Activated T-helper 2 cell treated with anti-CD3 and anti-CD28 coated beads, Interferon-gamma antibody, Interleukin-2, Interleukin-4, amounts not matched to agents 10 μg/mL and 5 μg/mL and 100 μg/mL, durations not matched to agents 14 hours and 24 hours and 36 hours (primary cell): ENCODE data around the gene RBFOX1. TPM values are rescaled to one million over a fixed set of nuclear protein-coding genes. Genes with fewer than 3 reads are reported as not detected.

Source experiments
- DNase-seq: peaks from one replicate; pipeline ENCODE4 v3.0.0; 2021; ENCODE audit warnings: low spot score
- H3K27ac Mint-ChIP-seq: one replicate; pipeline ENCODE4 v1.8.0; 2021; ENCODE audit warnings: mixed read lengths
- H3K27me3 Mint-ChIP-seq: one replicate; pipeline ENCODE4 v1.8.0; 2021; ENCODE audit warnings: low read depth, mixed read lengths
- H3K36me3 Mint-ChIP-seq: one replicate; pipeline ENCODE4 v1.8.0; 2021; ENCODE audit warnings: low read depth, mixed read lengths
- H3K4me1 Mint-ChIP-seq: one replicate; pipeline ENCODE4 v1.8.0; 2021; ENCODE audit warnings: low read depth, mixed read lengths
- H3K4me3 Mint-ChIP-seq: one replicate; pipeline ENCODE4 v1.8.0; 2021; ENCODE audit warnings: low read depth, mild to moderate bottlenecking, moderate library complexity, mixed read lengths
- H3K9me3 Mint-ChIP-seq: one replicate; pipeline ENCODE4 v1.8.0; 2021; ENCODE audit warnings: mixed read lengths
- intact Hi-C: fragments of 100-400 bp; cut with micrococcal nuclease; formaldehyde crosslinking; loops from one replicate; pipeline ENCODE4 v1.15.1; 2023
- total RNA-seq: library from RNA; stranded (reverse); gene quantifications from 2 replicates; pipeline ENCODE4 v1.2.3, GENCODE V29; 2022

RBFOX1 gene
- total RNA-seq, 1 donor from 2014 or later, result not detected

DNA sequence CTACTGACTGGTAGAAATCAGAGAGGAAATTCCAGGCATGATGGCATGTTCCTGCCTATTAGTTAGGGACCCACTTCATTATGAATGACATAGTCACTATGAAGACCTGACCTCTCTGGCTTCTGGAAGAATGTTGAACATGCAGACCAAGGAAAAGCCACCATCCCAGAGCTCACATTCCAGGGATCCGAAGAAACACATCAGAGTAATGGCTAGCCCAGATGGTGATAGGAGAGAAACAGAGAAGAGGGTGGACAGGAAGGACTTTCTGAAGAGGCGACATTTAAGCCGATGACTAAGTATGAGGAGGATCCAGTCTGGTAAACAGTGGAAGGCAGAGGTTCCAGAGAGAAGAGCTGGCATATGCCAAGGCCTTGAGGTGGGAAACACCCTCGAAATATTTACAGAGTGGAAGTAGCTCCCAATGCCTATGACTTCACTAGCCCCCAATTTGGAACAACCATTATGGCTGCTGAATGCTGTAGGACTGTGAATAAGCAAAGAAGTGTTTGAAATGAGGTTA is 216.2 kb downstream of the RBFOX1 start:
- DNase-seq, result no peak
- Mint-ChIP-seq H3K27me3 (no peaks in the 10 kb centered on the region), H3K36me3 (no peaks in the 10 kb centered on the region), H3K9me3 (peaks cover 66% of the 10 kb centered on the region), H3K27ac (no peak overlapping the region), H3K4me3 (no peak overlapping the region), H3K4me1 (no peaks in the 10 kb centered on the region)
- intact Hi-C loops, result no loop called here

DNA sequence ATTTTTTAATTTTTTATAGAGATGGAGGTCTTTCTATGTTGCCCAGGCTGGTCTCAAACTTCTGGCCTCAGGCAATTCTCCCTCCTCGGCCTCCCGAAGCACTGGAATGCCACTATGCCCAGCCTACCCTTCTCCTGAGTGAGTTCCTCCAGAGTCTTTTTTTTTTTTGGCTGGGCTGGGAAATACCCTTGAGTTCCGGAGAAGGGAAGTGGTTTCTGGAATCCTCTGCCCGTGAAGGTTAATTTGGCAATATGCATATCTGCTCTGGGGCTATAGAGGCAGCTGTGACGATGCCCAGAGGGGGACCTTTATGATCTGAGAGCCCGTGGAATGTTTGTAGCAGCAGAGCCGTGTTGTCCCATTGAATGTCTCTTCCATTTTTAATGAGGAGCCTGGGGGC is 217.5 kb downstream of the RBFOX1 start:
- H3K36me3 Mint-ChIP-seq, result no peaks in the 10 kb centered on the region
- H3K4me1 Mint-ChIP-seq, result no peaks in the 10 kb centered on the region
- H3K9me3 Mint-ChIP-seq, result peaks cover 59% of the 10 kb centered on the region
- no peaks in the 10 kb centered on the region for H3K27me3 Mint-ChIP-seq
- no peak for DNase-seq
- H3K27ac Mint-ChIP-seq, result no peak overlapping the region
- intact Hi-C loops, result no loop called here
- no peak overlapping the region for H3K4me3 Mint-ChIP-seq

DNA sequence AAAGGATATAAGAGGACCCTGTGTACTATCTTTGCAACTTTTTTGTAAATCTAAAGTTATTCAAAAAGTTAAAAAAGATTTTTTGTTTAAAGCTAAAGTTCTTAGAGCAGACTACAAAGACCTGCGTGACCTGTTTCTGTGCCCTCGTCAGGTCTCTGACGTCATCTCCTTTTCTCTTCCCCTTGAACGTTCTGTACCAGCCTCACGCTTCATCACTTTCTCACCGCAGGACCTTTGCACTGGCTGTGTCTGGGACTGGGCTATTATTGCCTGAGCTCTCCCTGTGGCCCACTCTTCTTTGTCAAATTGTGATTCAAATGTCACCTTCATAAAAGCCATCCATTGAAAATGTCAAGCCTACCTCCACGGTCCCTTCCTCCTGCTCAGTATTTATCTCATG is 222.8 kb downstream of the RBFOX1 start:
- H3K4me1 Mint-ChIP-seq, result no peaks in the 10 kb centered on the region
- DNase-seq, result no peak
- no peaks in the 10 kb centered on the region for H3K27me3 Mint-ChIP-seq
- H3K36me3 Mint-ChIP-seq, result no peaks in the 10 kb centered on the region
- H3K27ac Mint-ChIP-seq, result no peak overlapping the region
- no peak overlapping the region for H3K4me3 Mint-ChIP-seq
- H3K9me3 Mint-ChIP-seq, result peaks cover 43% of the 10 kb centered on the region
- intact Hi-C loops, result no loop called here

DNA sequence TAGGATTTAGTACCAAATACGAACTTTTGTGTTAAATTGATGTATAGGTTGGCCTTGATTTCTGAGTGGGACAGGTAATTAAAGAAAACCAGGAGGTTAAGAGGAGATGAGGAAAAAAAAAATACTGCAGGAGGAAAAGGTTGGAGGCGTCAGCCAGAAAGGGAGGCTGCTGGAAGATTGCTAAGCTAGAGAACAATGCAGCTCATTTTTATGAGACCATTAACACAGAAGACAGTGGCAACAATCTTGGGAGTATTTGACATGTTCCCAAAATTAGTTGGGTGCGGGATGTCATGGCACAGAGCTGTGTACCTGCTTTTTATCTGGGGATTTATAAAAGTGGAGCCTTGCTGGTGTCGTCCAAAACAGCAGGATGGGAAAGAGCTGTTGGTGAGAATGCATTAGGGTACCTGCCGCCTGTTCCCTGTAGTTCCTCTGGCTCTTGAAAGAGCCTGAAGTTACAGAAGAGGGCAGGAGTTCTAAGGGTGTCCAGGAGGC is 229.3 kb downstream of the RBFOX1 start:
- no peaks in the 10 kb centered on the region for H3K4me1 Mint-ChIP-seq
- H3K27ac Mint-ChIP-seq, result no peak overlapping the region
- no peaks in the 10 kb centered on the region for H3K27me3 Mint-ChIP-seq
- no peak overlapping the region for H3K4me3 Mint-ChIP-seq
- DNase-seq, result no peak
- intact Hi-C loops, result no loop called here
- H3K36me3 Mint-ChIP-seq, result no peaks in the 10 kb centered on the region
- H3K9me3 Mint-ChIP-seq, result peaks cover 42% of the 10 kb centered on the region

DNA sequence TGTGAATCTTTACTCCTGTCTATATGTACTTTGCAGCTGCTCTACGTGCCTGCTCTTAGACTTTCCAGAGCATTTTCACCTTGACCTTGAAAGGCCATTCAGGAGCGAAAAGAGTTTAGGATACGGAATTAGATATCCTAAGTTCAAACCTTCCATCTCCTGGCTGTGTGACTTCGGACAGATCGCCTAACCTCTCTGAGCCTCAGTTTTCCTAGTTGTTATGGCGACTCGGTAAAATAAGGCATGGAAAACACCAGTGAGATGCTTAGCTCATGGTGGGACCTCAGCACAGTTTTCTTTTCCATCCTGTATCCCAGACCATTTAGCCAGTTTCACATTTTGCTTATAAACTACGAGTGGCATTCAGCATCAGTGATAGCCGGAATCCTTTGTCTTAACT is 233.7 kb downstream of the RBFOX1 start:
- Mint-ChIP-seq H3K4me3 (no peak overlapping the region), H3K27me3 (no peaks in the 10 kb centered on the region), H3K36me3 (no peaks in the 10 kb centered on the region), H3K4me1 (no peaks in the 10 kb centered on the region), H3K27ac (no peak overlapping the region), H3K9me3 (peaks cover 43% of the 10 kb centered on the region)
- DNase-seq, result no peak
- intact Hi-C loops, result no loop called here

DNA sequence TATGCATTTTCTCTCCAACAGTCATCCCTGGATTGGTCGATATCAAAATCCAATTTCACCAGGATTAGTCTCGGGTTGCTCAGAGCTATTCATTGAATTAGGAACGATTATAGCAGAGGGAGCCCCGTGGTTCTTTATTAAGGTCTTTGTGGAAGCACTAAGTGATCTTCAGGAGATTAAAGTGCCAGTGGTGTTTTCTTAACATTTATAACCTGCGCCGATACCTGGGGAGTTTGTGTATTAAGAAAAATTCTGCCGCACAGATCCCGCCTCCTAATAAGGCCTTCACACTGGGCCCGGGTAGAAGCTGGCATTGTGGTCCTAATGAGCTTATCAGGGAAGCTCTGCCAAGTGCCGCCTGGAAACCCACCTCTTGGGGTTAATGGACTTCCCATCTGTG is 238.7 kb downstream of the RBFOX1 start:
- no peaks in the 10 kb centered on the region for H3K36me3 Mint-ChIP-seq
- peaks cover 27% of the 10 kb centered on the region for H3K9me3 Mint-ChIP-seq
- no peaks in the 10 kb centered on the region for H3K4me1 Mint-ChIP-seq
- no peak overlapping the region for H3K27ac Mint-ChIP-seq
- H3K27me3 Mint-ChIP-seq, result no peaks in the 10 kb centered on the region
- no peak for DNase-seq
- intact Hi-C loops, result no loop called here
- no peak overlapping the region for H3K4me3 Mint-ChIP-seq

DNA sequence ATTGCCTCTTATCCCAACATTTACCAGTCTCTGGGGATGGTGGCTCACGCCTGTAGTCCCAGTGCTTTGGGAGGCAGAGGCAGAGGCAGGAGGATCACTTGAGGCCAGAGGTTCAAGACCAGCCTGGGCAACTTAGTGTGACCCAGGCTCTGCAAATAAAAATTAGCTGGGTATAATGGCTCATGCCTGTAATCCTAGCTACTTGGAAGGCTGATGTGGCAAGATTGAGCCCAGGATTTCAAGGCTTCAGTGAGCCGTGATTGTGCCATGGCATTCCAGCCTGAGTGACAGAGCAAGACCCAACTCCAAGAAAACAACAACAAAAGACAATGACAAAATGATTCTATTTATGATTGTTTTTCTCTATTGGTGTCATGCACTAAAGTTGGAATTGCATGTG is 244.9 kb downstream of the RBFOX1 start:
- Mint-ChIP-seq H3K27me3 (no peaks in the 10 kb centered on the region), H3K9me3 (peaks cover 45% of the 10 kb centered on the region), H3K4me3 (no peak overlapping the region), H3K36me3 (no peaks in the 10 kb centered on the region), H3K27ac (no peak overlapping the region), H3K4me1 (no peaks in the 10 kb centered on the region)
- intact Hi-C loops, result no loop called here
- DNase-seq, result no peak

DNA sequence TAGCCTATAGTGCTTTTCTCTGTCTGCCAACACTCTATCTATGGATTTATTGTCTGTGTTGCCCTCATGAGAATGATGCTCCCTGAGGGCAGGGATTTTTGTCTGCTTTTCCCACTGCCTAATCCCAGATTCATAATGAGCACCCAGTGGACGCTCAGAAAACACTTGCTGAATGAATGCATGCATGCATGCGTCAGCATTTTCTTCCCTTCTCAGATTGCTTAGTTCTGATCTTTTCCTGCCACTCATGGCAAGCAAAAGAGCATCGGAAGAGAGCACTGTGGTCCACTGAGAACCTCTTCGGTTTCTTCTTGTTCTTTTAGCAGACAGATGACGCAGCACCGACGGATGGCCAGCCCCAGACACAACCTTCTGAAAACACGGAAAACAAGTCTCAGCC is 246.8 kb downstream of the RBFOX1 start:
- Mint-ChIP-seq H3K9me3 (peaks cover 51% of the 10 kb centered on the region), H3K4me3 (no peak overlapping the region), H3K27ac (no peak overlapping the region), H3K36me3 (no peaks in the 10 kb centered on the region), H3K4me1 (no peaks in the 10 kb centered on the region), H3K27me3 (no peaks in the 10 kb centered on the region)
- no peak for DNase-seq
- intact Hi-C loops, result no loop called here

DNA sequence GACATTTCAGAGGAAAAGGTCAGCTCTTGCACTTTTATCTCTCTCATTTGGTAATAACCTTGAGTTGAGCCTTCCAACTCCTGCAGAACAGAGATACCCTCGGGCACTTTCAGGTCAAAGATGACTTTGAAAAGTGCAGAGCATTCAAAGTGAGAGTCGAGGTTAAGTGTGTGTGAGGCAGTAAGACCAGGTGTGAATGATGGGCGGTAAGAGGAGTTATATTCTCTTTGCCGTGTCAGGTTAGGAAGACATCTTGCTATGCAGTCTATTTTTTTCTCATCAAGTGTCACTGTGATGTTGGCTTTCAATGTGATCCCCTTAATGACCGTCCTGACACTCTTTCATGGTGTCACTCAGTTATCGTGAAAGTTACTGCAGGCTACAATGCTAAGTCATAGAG is 248.5 kb downstream of the RBFOX1 start:
- no peaks in the 10 kb centered on the region for H3K27me3 Mint-ChIP-seq
- no peak overlapping the region for H3K27ac Mint-ChIP-seq
- H3K9me3 Mint-ChIP-seq, result peaks cover 60% of the 10 kb centered on the region
- intact Hi-C loops, result no loop called here
- DNase-seq, result no peak
- no peak overlapping the region for H3K4me3 Mint-ChIP-seq
- no peaks in the 10 kb centered on the region for H3K36me3 Mint-ChIP-seq
- no peaks in the 10 kb centered on the region for H3K4me1 Mint-ChIP-seq

DNA sequence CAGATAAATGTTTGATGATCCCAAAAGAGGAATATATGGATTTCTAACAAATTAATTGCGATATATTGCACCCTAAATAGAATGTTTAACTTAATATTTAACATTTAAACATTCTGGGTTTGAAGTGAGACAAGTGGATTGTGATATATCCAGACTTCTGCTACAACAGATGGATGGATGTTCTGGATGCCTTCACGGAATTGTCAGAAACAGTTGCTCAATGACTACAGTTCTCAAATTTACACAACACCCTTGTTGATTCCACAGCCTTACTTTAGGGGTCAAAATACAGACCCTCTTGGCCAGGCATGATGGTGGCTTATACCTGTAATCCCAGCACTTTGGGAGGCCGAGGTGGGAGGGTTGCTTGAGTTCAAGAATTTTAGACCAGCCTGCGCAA is 250.8 kb downstream of the RBFOX1 start:
- DNase-seq, result no peak
- no peak overlapping the region for H3K27ac Mint-ChIP-seq
- intact Hi-C loops, result no loop called here
- peaks cover 57% of the 10 kb centered on the region for H3K9me3 Mint-ChIP-seq
- H3K27me3 Mint-ChIP-seq, result no peaks in the 10 kb centered on the region
- H3K4me1 Mint-ChIP-seq, result no peaks in the 10 kb centered on the region
- no peak overlapping the region for H3K4me3 Mint-ChIP-seq
- no peaks in the 10 kb centered on the region for H3K36me3 Mint-ChIP-seq

DNA sequence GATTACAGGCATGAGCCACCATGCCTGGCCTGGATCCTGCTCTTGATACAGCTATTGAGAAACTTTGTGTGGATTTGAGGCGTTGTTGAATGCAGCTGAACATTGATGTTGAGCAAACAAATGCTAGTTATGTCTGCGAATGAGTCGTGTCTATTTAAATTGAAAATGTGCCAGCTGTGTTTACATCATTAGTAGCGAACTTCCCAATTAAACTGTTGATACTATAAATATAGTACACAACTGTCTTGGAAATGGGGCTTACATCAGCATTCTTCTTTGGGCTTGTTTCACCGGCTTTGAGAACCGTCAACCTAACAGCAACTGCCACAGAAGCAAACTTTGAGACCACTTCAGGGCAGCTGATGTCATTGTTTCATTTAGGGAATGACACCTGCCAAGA is 251.9 kb downstream of the RBFOX1 start:
- Mint-ChIP-seq H3K4me3 (no peak overlapping the region), H3K4me1 (no peaks in the 10 kb centered on the region), H3K27me3 (no peaks in the 10 kb centered on the region), H3K36me3 (no peaks in the 10 kb centered on the region), H3K9me3 (peaks cover 51% of the 10 kb centered on the region), H3K27ac (no peak overlapping the region)
- intact Hi-C loops, result no loop called here
- no peak for DNase-seq

DNA sequence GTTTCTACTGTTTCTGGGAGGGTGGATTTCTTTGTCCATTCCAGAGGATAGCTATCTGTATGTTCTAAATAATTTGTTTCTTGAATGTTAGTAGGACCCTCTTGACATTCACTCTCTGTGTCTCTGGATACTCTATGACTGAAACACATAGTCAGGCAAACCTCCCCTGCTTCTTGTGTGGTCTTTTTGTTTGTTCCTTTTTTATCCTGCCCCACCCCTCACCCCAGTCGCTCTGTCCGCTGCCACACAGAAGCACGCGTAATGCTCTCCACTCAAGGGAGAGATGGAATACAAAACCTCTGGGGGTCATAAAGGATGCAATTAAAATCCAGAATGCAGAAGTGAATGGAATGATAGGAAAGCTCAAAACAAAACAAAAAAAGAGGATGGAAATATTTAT is 253.1 kb downstream of the RBFOX1 start:
- Mint-ChIP-seq H3K4me3 (no peak overlapping the region), H3K27me3 (no peaks in the 10 kb centered on the region), H3K27ac (no peak overlapping the region), H3K4me1 (no peaks in the 10 kb centered on the region), H3K9me3 (peaks cover 46% of the 10 kb centered on the region), H3K36me3 (no peaks in the 10 kb centered on the region)
- intact Hi-C loops, result no loop called here
- DNase-seq, result no peak

DNA sequence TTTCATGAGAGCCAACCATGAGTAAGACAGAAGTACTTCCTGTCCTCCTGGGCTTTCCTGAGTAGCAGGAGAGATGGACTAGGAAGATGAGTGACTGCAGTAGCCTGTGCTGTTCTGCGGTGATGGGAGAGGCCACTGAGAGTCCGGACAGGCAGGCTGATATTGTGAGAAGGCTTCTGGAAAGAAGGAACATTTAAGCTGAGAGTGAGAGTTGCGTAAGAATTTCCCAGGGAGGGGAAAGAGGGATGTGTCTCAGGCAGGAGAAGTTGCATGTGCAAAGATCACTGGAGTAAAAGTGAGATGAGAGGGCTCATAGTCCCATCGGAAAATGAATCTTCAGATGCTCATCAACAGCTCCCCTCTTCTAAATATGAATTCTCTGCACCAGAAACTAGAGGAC is 258.3 kb downstream of the RBFOX1 start:
- H3K9me3 Mint-ChIP-seq, result peaks cover 25% of the 10 kb centered on the region
- H3K27me3 Mint-ChIP-seq, result no peaks in the 10 kb centered on the region

DNA sequence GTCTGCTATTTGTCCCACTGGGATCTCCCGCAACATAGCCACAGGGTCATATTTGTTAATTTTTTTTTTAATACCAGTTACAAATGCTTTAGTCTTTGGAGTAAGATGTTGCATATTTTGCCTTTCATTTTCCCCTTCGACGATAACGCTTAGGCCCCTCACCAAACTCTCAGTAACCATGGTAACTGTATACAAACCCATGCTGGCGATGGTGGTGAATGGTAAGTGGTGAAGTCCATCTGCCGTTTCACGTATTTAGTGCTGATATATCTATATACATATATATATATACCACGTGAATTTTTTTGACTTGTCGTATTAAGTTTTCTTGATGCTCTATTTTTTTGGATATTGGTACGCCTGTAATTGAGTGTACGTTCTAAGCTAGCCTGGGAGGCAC is 263.7 kb downstream of the RBFOX1 start:
- Mint-ChIP-seq H3K27ac (no peak overlapping the region), H3K36me3 (no peaks in the 10 kb centered on the region), H3K27me3 (no peaks in the 10 kb centered on the region), H3K4me3 (no peak overlapping the region), H3K9me3 (peaks cover 41% of the 10 kb centered on the region), H3K4me1 (no peaks in the 10 kb centered on the region)
- DNase-seq, result no peak
- intact Hi-C loops, result no loop called here

More for the DNA sequence above, 258.3 kb downstream of the RBFOX1 start:
- intact Hi-C loops, result no loop called here
- Mint-ChIP-seq H3K36me3 (no peaks in the 10 kb centered on the region), H3K4me1 (no peaks in the 10 kb centered on the region), H3K4me3 (no peak overlapping the region), H3K27ac (no peak overlapping the region)
- DNase-seq, result no peak
